HG03103 (cell line): Measurements from ENCODE around the gene COG4.
A peak's percentile ranks its signal among the peaks of the same experiment; 100 is the strongest.

Experiments used
- ATAC-seq: cut with Tn5 transposase; IDR thresholded peaks from one replicate; pipeline ENCODE4 v1.9.1; 2021; ENCODE audit warnings: low read depth; ENCODE audit not compliant: unreplicated experiment

The COG4 gene

DNA sequence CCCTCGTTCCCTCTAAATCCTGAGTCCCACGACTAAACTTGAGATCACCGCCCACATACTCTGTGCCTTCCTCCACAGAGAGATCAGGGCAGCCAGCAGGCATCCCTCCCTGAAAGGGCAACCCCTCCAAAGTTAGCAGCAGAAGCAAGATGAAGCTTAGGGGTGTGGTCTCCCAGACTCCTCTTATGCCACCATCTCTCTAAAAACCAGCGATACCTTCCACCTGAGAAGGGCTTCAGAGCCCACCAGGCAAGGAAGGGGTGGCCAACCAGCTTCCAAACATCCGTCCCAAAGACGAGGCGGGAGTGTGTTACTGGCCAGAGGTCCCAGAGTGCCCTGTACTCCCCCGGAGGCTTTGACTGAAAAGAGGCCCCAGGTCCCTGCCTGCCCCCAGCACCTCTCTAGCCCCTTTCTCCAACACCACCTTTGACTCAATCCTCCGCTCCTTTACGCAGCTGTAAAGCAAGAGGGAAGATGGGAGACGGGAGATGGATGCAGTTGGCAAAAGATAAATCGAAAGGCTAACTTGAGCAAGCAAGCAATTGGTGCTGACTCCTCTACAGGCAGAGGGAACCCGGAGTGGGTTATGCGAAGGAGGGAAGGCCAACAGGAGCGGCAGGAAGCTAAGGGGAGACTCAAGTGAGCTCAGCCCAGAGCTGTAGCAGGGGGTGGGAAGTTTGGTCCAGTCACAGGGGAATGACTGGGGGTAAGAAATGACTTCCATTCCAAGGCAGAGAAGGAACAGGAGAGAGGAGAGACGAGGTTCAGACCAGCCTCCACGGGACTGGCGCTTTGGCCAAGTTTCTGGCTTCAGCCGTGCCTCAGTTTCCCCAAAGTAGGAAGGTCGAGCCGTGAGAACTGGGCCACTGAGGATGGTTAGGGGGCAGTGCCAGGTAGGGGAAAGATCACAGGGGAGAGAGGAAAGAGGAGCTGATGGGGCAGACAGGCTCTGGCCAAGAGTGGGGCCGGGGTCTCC, 85.5 kb downstream of the COG4 start:
- no peak for ATAC-seq

DNA sequence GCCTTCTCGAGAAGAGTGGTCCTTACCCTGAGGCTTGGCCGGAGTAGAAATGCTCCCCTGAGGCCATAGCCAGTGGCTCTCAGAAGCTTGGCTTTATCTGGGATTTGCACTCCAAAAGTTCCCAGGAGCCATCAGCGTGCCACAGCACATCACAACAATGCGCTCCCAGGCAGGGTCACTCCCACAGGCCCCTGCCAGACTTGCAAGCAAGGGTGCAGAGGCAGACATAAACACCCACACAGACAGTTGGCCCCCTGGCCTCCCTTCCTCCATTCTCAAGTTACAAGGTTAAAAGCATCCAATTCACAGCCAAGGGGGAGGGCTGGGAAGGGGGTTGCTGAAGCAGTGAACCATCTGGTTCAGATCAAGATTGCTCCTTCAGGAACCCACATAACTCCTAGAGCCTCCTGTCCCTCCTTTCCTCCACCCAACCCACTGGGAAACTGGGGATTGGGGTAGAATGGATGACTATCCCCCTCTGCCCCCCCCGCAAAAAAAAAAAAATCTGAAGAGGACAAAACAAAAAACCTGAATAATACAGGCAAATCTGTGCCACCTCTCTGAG, 86.3 kb downstream of the COG4 start:
- no peak for ATAC-seq

DNA sequence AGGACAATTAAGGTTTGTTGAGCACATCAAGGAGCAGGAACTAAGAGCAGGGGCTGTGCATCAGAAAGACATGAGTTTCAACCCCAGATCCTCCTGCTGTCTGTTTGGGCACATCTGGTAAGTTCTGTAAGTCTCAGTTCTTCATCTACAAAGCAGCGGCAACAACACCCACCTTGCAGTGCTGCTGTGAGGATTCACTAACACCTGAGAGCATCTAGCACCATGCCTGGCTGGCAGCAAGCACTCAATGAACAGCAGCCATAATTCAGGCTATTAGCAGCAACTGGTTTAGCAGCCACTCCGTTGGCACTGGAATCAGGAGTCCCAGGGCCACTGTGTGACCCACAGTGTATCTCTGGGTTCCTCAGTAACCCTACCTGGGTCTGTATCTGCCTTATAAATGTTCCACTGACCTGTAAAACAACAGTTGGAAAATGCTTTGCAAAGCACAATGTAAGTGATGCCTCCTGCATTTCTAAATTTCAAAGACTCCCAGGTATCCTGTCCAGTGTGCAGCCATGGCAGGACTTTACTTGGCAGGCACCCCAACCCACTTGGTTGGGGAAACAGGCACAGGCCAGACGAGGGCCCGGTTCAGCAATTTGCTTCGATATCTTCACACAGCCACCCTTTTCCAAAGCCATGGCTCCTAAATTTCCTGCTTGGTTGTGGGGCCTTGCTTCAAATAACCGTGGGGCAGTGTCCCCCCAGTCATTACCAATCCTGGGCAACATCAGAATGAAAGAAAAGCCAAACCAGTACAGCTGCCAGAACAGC, 88.7 kb downstream of the COG4 start:
- no peak for ATAC-seq

DNA sequence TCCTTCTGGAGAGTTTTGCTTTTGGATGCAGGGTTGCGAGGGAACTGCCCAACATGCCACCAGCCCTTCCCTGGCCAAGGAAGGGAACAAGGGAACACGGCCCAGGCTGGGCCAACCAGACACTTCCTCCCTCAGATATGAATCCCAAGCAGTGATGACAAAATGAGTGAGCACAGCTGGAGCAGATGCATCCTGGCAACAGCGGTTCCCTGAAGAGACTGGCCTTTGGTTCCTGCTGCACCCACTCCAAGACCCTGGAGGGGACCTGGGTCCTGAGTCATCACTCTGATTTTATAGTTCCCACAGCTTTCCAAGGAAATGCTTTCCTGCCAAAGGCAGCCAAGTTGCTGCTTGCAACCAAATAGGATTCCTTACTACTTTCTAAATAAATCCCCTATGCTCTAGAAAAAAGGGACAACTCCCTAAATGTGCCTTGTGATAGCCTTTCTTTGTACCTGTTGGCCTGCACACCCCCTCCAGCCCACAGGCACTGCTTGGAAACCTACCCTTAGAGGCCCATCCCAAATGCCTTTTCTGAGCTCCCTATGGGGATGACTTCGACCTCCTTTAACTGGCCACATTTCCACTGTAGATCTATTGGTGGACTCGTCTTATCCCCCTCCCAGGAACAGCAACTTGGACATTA, 89.8 kb downstream of the COG4 start:
- ATAC-seq = no peak

DNA sequence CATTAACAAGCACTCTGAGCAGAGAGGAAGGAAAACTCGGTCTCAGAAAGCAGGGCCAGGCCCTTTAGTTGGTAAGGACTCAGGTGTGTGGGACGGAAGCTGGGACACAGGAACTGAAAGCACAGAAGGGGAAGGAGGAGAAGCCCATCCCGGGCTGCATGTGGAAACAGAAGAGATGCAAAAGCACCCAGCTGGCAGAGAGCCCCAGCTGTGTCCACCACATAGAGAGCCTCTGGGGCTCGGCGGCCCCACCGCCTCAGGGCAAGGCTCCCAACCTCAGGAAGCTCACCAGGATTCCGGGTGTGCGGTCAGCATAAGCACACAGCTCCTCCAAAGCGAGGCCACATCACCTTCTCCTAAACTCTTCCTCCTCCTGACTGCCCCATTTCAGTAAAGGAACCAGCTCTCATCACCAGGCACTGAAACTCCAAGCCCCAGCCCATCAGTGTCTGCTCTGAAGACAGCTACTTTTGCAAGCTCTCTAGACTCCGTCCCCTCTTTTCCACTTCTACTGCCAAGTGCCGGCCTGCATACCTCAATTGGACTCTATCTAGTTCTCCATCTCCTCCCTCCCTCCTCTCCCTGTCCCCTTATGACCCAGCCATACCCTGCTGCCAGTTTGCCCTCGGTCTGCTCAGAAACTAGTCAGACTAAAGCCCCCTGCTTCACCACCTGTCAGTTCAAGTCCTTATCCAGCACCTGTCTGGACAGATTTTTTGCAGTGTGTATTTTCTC, 90.5 kb downstream of the COG4 start:
- no peak for ATAC-seq

DNA sequence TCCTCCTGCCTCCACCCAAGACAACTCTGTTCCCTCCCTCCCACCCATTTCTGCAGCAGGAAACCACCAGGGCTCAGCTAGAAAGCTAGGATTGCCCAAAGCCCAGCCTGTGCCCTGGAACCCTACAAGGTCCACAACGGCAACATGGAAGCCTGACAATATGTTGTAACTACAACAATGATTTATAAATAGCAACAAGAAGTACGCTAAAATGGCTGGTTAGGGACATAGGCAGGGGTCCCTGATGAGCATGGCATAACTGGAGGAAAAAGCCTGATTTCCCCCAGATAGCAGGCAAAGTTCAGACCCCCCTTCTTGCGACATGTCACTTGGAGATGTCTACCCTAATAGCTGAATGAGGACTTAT, 91.0 kb downstream of the COG4 start:
- no peak for ATAC-seq

DNA sequence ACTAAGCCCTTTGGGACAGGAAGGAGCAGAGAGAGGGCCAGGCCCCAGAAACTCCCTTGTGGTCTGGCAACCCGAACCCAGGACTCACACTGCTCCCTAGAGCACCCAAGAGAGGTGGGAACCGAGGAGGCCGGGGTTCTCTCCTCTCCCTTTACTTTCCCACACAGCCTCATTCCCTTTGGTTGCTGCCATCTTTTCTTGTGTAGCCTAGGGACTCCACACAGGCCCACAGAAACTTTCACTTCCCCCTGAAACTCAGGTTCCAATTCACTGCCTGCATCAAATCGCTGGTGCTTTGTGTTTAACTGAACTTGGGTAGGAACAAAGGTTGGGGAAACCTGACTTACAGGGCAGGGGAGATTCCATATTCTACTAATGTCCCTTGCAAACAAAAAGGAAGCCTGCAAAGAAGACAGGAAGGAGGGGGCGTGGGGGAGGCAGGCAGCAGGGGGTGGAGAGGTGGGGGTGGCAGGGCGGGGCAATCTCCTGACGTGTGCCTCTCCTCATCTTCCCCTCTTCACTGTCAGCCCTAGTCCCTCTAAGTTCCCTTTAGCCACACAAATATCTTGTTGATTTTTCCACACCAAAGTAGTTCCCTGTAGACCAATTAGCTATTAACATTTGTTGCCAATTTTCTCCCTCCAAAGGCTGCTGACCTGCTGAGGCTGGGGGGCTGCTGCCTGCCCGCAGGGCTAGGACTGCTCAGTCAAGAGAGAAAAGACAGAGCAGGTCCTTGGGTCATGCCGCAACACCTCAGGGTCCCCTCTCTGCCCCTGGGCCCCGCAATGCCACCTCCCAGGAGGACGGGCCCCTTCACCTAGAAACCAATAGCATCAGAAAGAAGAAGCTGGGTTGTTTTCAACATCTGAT, 92.5 kb downstream of the COG4 start:
- peak; percentile 36 for ATAC-seq
